ENCODE data around the gene DGCR2. TPM values are rescaled to one million over a fixed set of nuclear protein-coding genes. Genes with fewer than 3 reads are reported as not detected.
A peak's percentile ranks its signal among the peaks of the same experiment; 100 is the strongest.

The DGCR2 gene
- total and polyA plus RNA-seq, 2 of the 8 experiments (the other 6 are each of a cell fraction or from before 2014, with no cell fraction given) = 42.3 to 62.2 TPM

DNA sequence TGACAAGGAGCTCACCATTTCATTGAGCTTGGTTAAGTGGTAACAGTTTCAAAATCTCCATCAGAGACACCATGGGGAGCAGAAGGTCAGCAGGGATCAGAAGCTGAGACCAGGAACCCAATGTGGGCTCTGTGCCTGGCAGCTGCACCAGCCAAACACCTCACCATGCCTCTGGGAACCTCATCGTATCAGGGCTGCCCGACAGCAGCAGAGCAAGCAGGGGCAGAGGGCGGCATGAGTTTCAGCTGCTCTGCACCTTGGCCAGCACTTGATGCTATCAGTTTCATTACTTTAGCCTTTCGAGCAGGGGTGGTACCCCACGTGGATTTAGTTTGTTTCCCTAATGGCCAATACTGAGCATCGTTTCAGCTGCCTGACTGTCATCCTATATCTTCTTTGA is 77.8 kb downstream of the DGCR2 start:
- WGBS, 2 experiments (ENCODE audit: extremely low coverage in 1 of 2, insufficient coverage in 1 of 2, insufficient read length in 1 of 2, insufficient replicate concordance in 2 of 2, low coverage in 1 of 2, low lambda C conversion rate in 2 of 2, missing lambda C conversion rate in 1 of 2) = 98% methylated on average over 6 of the region's 6 CpGs; no CpG with 5 or more reads in 1 of the 2 experiments
- Histone ChIP-seq H3K4me3 (ENCODE audit: extremely low read depth in 1 of 4, insufficient read depth in 2 of 4, low read depth in 3 of 4, low read length in 4 of 4) (no peak overlapping the region), H2AFZ (ENCODE audit: low read length) (no peak overlapping the region), H3K36me3 (ENCODE audit: control insufficient read depth in 2 of 4, insufficient read depth in 4 of 4, low read length in 3 of 4) (peaks cover 22 to 58% (median 45%) of the 10 kb centered on the region in 4 experiments), H2BK20ac (ENCODE audit: low read length) (no peak overlapping the region), H4K20me1 (replicated peaks in 1 of 2; ENCODE audit: control insufficient read depth in 1 of 2, insufficient read depth in 2 of 2, low read length in 2 of 2) (peaks cover 0 to 12% of the 10 kb centered on the region in 2 experiments), H3K4ac (replicated peaks; ENCODE audit: insufficient read length, low read depth, low read length) (no peak overlapping the region), H2AK5ac (ENCODE audit: low read depth, low read length) (no peak overlapping the region), H3K9ac (replicated peaks in 1 of 4; ENCODE audit: extremely low read depth in 1 of 4, low read depth in 3 of 4, low read length in 3 of 4) (no peak overlapping the region), H2BK15ac (ENCODE audit: low read length) (no peak overlapping the region), H3K4me1 (replicated peaks in 1 of 4; ENCODE audit: control insufficient read depth in 3 of 4, insufficient read depth in 4 of 4, low read length in 3 of 4) (no peaks in the 10 kb centered on the region), H2BK5ac (ENCODE audit: low read depth, low read length) (no peak overlapping the region), H4K5ac (ENCODE audit: insufficient read length, low read depth, low read length) (no peak overlapping the region), H3K27ac (ENCODE audit: low read depth, low read length) (no peak overlapping the region), H3K27me3 (replicated peaks in 1 of 4; ENCODE audit: control insufficient read depth in 3 of 4, extremely low read depth in 1 of 4, insufficient read depth in 3 of 4, low read length in 3 of 4) (no peaks in the 10 kb centered on the region), H3K56ac (replicated peaks; ENCODE audit: insufficient read length, low read depth, low read length) (no peak overlapping the region), H3K14ac (ENCODE audit: insufficient read length) (no peak overlapping the region), H3K79me1 (ENCODE audit: low read depth, low read length) (no peaks in the 10 kb centered on the region; the same call in 1 of the 2 replicates), H3K9me3 (ENCODE audit: insufficient read depth in 2 of 2, low read depth in 1 of 2, low read length in 1 of 2) (no peaks in the 10 kb centered on the region), H3K18ac (ENCODE audit: extremely low read depth, low read length) (no peak overlapping the region), H3K23ac (ENCODE audit: insufficient read length) (no peak overlapping the region), H4K91ac (replicated peaks; ENCODE audit: insufficient read length, low read length) (no peak overlapping the region), H4K8ac (ENCODE audit: extremely low read depth, insufficient read depth, low read length) (peak overlapping the region; percentile 32; the same call in 1 of the 2 replicates), H3K23me2 (ENCODE audit: low read depth, low read length) (no peaks in the 10 kb centered on the region), H3K4me2 (ENCODE audit: insufficient read depth in 1 of 2, low read depth in 2 of 2, low read length in 2 of 2) (no peak overlapping the region), H3K79me2 (ENCODE audit: control insufficient read depth in 1 of 2, insufficient read depth in 2 of 2, low read length in 2 of 2) (no peaks in the 10 kb centered on the region), H2BK120ac (replicated peaks; ENCODE audit: low read depth, low read length) (no peak overlapping the region), H2BK12ac (ENCODE audit: low read depth, low read length) (no peak overlapping the region)
- no peak for FAIRE-seq
- ChIA-PET CTCF (ENCODE audit: partially characterized antibody) (interaction anchor here (0.6 to 1.8 kb wide), 4 partner anchors 9 to 122 kb away, joined by 3 to 7 read pairs (median 4); no protein-coding TSS in a partner anchor), POLR2A (ENCODE audit: partially characterized antibody) (no interaction called here)
- DNase-seq (ENCODE audit: low read depth in 1 of 2, low spot score in 2 of 2) = no peak
- TF ChIP-seq SAP30 (IDR thresholded peaks at IDR 0.05; ENCODE audit: insufficient read depth, insufficient replicate concordance, low read length) (no peak), TAF7 (optimal IDR thresholded peaks at IDR 0.05; ENCODE audit: borderline replicate concordance, low read depth, low read length) (no peak), SP4 (IDR thresholded peaks at IDR 0.05; ENCODE audit: low read length) (no peak), KDM4A (IDR thresholded peaks at IDR 0.05; ENCODE audit: low read depth, low read length, severe bottlenecking) (no peak)

Measured in H1 (cell line).